Panc1 (cell line): Measurements from ENCODE around the gene RMC1. TPM values are rescaled to one million over a fixed set of nuclear protein-coding genes. Genes with fewer than 3 reads are reported as not detected.

Experiments used
- ATAC-seq: fragments of 200-7000 bp; cut with Tn5 transposase; 2 replicates; pipeline ENCODE4 v1.9.1; 2020; ENCODE audit warnings: mild to moderate bottlenecking, moderate library complexity
- BruUV-seq: library from RNA; stranded (reverse); fragments of 400-500 nt; replicated peaks from 2 replicates; lab custom pipeline; 2021; lab: Mats Ljungman, UMichigan
- CTCF ChIA-PET: fragments of 300-600 bp; sonication (Branson Sonifier 250); formaldehyde crosslinking; loops from one replicate; lab custom pipeline; 2022; ENCODE audit warnings: antibody characterized with exemption; lab: Charles Lee
- POLR2A ChIA-PET: fragments of 300-600 bp; sonication (Branson Sonifier 250); formaldehyde crosslinking; loops from one replicate; lab custom pipeline; 2022; ENCODE audit warnings: antibody characterized with exemption; lab: Charles Lee
- DNase-seq: peaks from one replicate; pipeline ENCODE4 v3.0.0-alpha.2; 2010; ENCODE audit warnings: low read depth, low spot score
- H3K27ac ChIP-seq: 2 replicates; pipeline ENCODE4 v1.5.1; 2011; ENCODE audit warnings: mild to moderate bottlenecking, low read length, inconsistent platforms
- H3K27me3 ChIP-seq: fragments of 200-500 bp; sonication (Bioruptor generic); 2 replicates; pipeline ENCODE4 v1.6.0; 2014; ENCODE audit warnings: low read length, inconsistent platforms; ENCODE audit not compliant: control insufficient read depth, insufficient read depth
- H3K36me3 ChIP-seq: fragments of 200-500 bp; sonication (Bioruptor generic); 2 replicates; pipeline ENCODE4 v1.5.1; 2014; ENCODE audit warnings: inconsistent platforms, mild to moderate bottlenecking, low read length, moderate library complexity; ENCODE audit not compliant: control insufficient read depth, insufficient read depth
- H3K4me1 ChIP-seq: 2 replicates; pipeline ENCODE4 v1.5.1; 2011; ENCODE audit warnings: inconsistent platforms, mild to moderate bottlenecking, low read length, moderate library complexity; ENCODE audit not compliant: control insufficient read depth, insufficient read depth
- H3K4me3 ChIP-seq, 2 experiments: 2 replicates each; pipeline ENCODE4 v1.5.1; 2011 to 2012; ENCODE audit warnings: low read depth in 2 of 2, low read length in 2 of 2, mild to moderate bottlenecking in 2 of 2, inconsistent platforms in 1 of 2, moderate library complexity in 1 of 2
- H3K9me3 ChIP-seq: fragments of 200-500 bp; sonication (Bioruptor generic); 2 replicates; pipeline ENCODE4 v1.5.1; 2014; ENCODE audit warnings: low read depth, mild to moderate bottlenecking, inconsistent platforms, low read length, moderate library complexity; ENCODE audit not compliant: control insufficient read depth, insufficient read depth
- POLR2AphosphoS5 ChIP-seq: IDR thresholded peaks from 2 replicates; pipeline ENCODE4 v1.6.1; 2012; ENCODE audit warnings: mild to moderate bottlenecking, low read depth, low read length, moderate library complexity
- SIN3A ChIP-seq: IDR thresholded peaks from 2 replicates; pipeline ENCODE4 v1.6.1; 2012; ENCODE audit warnings: low read depth, mild to moderate bottlenecking, low read length, moderate library complexity, borderline replicate concordance; ENCODE audit not compliant: insufficient read depth
- TCF7L2 ChIP-seq: IDR thresholded peaks from 2 replicates; pipeline ENCODE4 v1.6.1; 2011; ENCODE audit warnings: mild to moderate bottlenecking, low read depth, low read length, inconsistent platforms
- in situ Hi-C: cut with HindIII; loops from 2 replicates; pipeline ENCODE4 v1.10.0; 2016; ENCODE audit warnings: low sequenced_read_pairs, low pct_unique_long_range_greater_than_20kb
- intact Hi-C: fragments of 100-400 bp; cut with micrococcal nuclease; formaldehyde crosslinking; loops from one replicate; pipeline ENCODE4 v1.10.0; 2022; ENCODE audit not compliant: unreplicated experiment
- total RNA-seq: library from RNA; stranded (reverse); gene quantifications from one replicate; pipeline ENCODE4 v1.2.1, GENCODE V29; 2021; ENCODE audit not compliant: unreplicated experiment
- TF ChIP-seq, protein P1 (sequence below): fragments of 450-650 bp; IDR thresholded peaks from 2 replicates; pipeline ENCODE4 v1.5.1; 2017; ENCODE audit warnings: mild to moderate bottlenecking
- TF ChIP-seq, protein P2 (sequence below), 2 experiments: IDR thresholded peaks; 2 replicates each; pipeline ENCODE4 v1.6.1; 2011 to 2012; ENCODE audit warnings: low read depth in 2 of 2, control low read depth in 1 of 2, low read length in 1 of 2, mild to moderate bottlenecking in 1 of 2, moderate library complexity in 1 of 2; ENCODE audit not compliant: insufficient read depth in 1 of 2

RMC1 gene
- total RNA-seq, 1 experiment from 2014 or later, result 57.4 TPM

DNA sequence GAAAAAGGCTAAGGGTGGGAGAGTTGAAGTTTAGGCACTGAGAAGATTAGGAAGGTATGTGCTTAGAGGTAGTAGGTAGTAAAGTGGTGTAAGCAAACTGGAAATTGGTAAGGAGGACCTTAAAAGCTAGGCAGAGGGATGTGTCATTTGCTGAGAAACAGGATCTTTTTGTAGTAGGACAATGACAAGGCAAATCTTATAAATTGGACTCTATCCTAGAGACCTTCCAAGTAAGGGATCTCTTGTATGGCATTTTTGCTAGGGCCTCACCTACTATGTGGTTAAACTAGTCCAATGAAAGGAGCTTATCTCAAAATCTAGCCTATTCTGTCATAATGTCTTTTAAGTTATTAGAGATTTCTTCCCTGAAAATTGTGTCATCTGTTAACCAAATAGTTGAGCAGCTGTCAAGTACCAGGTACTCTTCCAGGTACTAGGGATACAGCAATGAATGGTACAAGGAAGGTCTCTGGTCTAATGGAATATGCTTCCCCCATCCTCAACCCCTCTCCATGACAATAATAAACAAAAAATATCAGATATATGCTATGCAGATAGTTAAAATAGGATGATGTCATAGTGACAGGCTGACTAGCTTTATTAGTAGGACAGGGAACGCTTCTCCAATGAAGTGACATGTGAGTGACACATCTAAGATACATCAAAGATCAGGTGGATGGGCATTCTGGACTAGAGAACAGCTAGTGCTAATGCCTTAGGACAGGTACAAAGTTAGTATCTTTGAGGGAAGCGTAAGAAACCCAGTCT lies 32.5 kb upstream of the RMC1 start:
- Histone ChIP-seq H3K36me3 (peaks cover 43% of the 10 kb centered on the region), H3K4me3 (no peak overlapping the region), H3K9me3 (no peaks in the 10 kb centered on the region), H3K27me3 (no peaks in the 10 kb centered on the region), H3K27ac (no peak overlapping the region), H3K4me1 (no peaks in the 10 kb centered on the region)
- intact Hi-C loops, result no loop called here
- BruUV-seq, result TSS peak; percentile 44
- ChIA-PET POLR2A (no interaction called here), CTCF (no interaction called here)
- DNase-seq (no peak), ATAC-seq (no peak)
- in situ Hi-C loops, result no loop called here
- TF ChIP-seq, protein P1, sequence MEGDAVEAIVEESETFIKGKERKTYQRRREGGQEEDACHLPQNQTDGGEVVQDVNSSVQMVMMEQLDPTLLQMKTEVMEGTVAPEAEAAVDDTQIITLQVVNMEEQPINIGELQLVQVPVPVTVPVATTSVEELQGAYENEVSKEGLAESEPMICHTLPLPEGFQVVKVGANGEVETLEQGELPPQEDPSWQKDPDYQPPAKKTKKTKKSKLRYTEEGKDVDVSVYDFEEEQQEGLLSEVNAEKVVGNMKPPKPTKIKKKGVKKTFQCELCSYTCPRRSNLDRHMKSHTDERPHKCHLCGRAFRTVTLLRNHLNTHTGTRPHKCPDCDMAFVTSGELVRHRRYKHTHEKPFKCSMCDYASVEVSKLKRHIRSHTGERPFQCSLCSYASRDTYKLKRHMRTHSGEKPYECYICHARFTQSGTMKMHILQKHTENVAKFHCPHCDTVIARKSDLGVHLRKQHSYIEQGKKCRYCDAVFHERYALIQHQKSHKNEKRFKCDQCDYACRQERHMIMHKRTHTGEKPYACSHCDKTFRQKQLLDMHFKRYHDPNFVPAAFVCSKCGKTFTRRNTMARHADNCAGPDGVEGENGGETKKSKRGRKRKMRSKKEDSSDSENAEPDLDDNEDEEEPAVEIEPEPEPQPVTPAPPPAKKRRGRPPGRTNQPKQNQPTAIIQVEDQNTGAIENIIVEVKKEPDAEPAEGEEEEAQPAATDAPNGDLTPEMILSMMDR, result no peak
- TF ChIP-seq POLR2AphosphoS5 (no peak), TCF7L2 (no peak), SIN3A (no peak)
- TF ChIP-seq, protein P2, sequence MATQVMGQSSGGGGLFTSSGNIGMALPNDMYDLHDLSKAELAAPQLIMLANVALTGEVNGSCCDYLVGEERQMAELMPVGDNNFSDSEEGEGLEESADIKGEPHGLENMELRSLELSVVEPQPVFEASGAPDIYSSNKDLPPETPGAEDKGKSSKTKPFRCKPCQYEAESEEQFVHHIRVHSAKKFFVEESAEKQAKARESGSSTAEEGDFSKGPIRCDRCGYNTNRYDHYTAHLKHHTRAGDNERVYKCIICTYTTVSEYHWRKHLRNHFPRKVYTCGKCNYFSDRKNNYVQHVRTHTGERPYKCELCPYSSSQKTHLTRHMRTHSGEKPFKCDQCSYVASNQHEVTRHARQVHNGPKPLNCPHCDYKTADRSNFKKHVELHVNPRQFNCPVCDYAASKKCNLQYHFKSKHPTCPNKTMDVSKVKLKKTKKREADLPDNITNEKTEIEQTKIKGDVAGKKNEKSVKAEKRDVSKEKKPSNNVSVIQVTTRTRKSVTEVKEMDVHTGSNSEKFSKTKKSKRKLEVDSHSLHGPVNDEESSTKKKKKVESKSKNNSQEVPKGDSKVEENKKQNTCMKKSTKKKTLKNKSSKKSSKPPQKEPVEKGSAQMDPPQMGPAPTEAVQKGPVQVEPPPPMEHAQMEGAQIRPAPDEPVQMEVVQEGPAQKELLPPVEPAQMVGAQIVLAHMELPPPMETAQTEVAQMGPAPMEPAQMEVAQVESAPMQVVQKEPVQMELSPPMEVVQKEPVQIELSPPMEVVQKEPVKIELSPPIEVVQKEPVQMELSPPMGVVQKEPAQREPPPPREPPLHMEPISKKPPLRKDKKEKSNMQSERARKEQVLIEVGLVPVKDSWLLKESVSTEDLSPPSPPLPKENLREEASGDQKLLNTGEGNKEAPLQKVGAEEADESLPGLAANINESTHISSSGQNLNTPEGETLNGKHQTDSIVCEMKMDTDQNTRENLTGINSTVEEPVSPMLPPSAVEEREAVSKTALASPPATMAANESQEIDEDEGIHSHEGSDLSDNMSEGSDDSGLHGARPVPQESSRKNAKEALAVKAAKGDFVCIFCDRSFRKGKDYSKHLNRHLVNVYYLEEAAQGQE (IDR thresholded peaks at IDR 0.05; ENCODE audit: insufficient read depth in 1 of 2, low read depth in 2 of 2, low read length in 1 of 2), result no peak

DNA sequence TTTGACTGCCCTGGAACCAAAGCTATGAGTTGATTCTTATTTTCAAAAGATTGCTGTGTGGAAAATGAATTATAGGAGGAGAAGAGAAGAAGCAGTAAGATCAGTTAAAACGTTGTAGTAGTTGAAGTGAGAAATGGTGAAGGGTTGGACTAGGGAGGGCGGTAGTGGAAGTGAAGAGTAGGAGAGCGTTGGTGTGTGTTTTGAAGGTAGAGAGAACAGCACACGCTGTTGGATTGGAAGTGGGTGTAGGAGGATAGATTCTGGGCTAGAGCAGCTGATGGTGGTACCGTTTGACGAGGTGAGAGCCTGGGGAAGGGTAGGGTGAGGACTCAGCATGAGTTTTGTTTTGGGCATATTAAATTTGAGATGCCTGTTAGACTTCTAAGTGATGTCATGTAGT lies 31.8 kb upstream of the RMC1 start:
- CTCF ChIA-PET, result no interaction called here
- POLR2A ChIA-PET, result no interaction called here
- DNase-seq (no peak), ATAC-seq (no peak)
- Histone ChIP-seq H3K9me3 (no peaks in the 10 kb centered on the region), H3K4me3 (no peak overlapping the region), H3K27me3 (no peaks in the 10 kb centered on the region), H3K27ac (no peak overlapping the region), H3K4me1 (no peaks in the 10 kb centered on the region), H3K36me3 (peaks cover 40% of the 10 kb centered on the region)
- no peak for TF ChIP-seq SIN3A
- no peak for TF ChIP-seq POLR2AphosphoS5
- TF ChIP-seq, protein P1, result no peak
- no peak for TF ChIP-seq TCF7L2
- TF ChIP-seq, protein P2 (IDR thresholded peaks at IDR 0.05; ENCODE audit: insufficient read depth in 1 of 2, low read depth in 2 of 2, low read length in 1 of 2), result no peak
- in situ Hi-C loops, result no loop called here
- BruUV-seq, result no TSS peak
- intact Hi-C loops, result no loop called here
